Activated CD8-positive, alpha-beta memory T cell treated with anti-CD3 and anti-CD28 coated beads, Interleukin-2, amount 10 ng/mL, durations not matched to agents 7 days and 5 days (primary cell): ENCODE results near the gene MTHFD1L. TPM values are rescaled to one million over a fixed set of nuclear protein-coding genes. Genes with fewer than 3 reads are reported as not detected.

ENCODE experiments used
- ATAC-seq: fragments of 150-1000 bp; cut with Tn5 transposase; one replicate; pipeline ENCODE4 v1.10.0; 2021; ENCODE audit warnings: moderate library complexity
- CTCF ChIA-PET: fragments of 350-600 bp; sonication (Branson Sonifier 250); formaldehyde crosslinking; loops from one replicate; lab custom pipeline; 2021; ENCODE audit warnings: antibody characterized with exemption; lab: Charles Lee
- DNase-seq: peaks from one replicate; pipeline ENCODE4 v3.0.0-alpha.2; 2020
- H3K27ac Mint-ChIP-seq: one replicate; pipeline ENCODE4 v1.8.0; 2021; ENCODE audit warnings: mild to moderate bottlenecking, mixed read lengths
- H3K27me3 Mint-ChIP-seq: one replicate; pipeline ENCODE4 v1.8.0; 2021; ENCODE audit warnings: mixed read lengths
- H3K36me3 Mint-ChIP-seq: one replicate; pipeline ENCODE4 v1.8.0; 2021; ENCODE audit warnings: mild to moderate bottlenecking, mixed read lengths
- H3K4me1 Mint-ChIP-seq: one replicate; pipeline ENCODE4 v1.8.0; 2021; ENCODE audit warnings: mixed read lengths
- H3K4me3 Mint-ChIP-seq: one replicate; pipeline ENCODE4 v1.8.0; 2021; ENCODE audit warnings: mild to moderate bottlenecking, moderate library complexity, mixed read lengths
- H3K9me3 Mint-ChIP-seq: one replicate; pipeline ENCODE4 v1.8.0; 2022; ENCODE audit warnings: low read depth, mixed read lengths
- total RNA-seq, 2 experiments: library from RNA; stranded (reverse); gene quantifications; one replicate each; pipeline ENCODE4 v1.2.3, GENCODE V29; 2021

The MTHFD1L gene
- total RNA-seq, 2 experiments from 2014 or later: 54.1 to 82.8 TPM

DNA sequence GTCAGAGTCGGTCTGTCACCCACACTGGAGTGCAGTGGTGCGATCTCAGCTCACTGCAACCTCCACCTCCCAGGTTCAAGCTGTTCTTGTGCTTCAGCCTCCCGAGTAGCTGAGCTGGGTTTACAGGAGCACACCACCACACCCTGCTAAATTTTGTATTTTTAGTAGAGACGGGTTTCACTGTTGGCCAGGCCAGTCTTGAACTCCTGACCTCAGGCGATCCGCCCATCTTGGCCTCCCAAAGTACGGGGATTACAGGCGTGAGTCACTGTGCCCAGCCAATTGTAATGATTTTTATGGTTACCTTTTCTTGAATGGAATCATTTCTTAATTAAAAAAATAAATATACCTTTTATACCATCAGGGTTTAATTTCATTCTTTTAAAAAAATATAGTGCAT, 105.7 kb downstream of the MTHFD1L start:
- peaks cover 45% of the 10 kb centered on the region for H3K36me3 Mint-ChIP-seq

GRCh38 chr6:150975136-150975535, 109.6 kb downstream of the MTHFD1L start:
- H3K27me3 Mint-ChIP-seq: no peaks in the 10 kb centered on the region
- no peak for ATAC-seq
- no peaks in the 10 kb centered on the region for H3K9me3 Mint-ChIP-seq
- CTCF ChIA-PET: no interaction called here
- H3K4me1 Mint-ChIP-seq: no peaks in the 10 kb centered on the region
- H3K36me3 Mint-ChIP-seq: peaks cover 38% of the 10 kb centered on the region
- DNase-seq: no peak
- H3K27ac Mint-ChIP-seq: no peak overlapping the region
- H3K4me3 Mint-ChIP-seq: no peak overlapping the region

More for the DNA sequence above, 105.7 kb downstream of the MTHFD1L start:
- DNase-seq (no peak), ATAC-seq (no peak)
- H3K27me3 Mint-ChIP-seq: no peaks in the 10 kb centered on the region
- CTCF ChIA-PET: no interaction called here
- no peaks in the 10 kb centered on the region for H3K9me3 Mint-ChIP-seq
- no peaks in the 10 kb centered on the region for H3K4me1 Mint-ChIP-seq
- H3K27ac Mint-ChIP-seq: no peak overlapping the region
- no peak overlapping the region for H3K4me3 Mint-ChIP-seq

- no peaks in the 10 kb centered on the region for H3K27me3 Mint-ChIP-seq
- DNase-seq (no peak), ATAC-seq (no peak)
- H3K27ac Mint-ChIP-seq: no peak overlapping the region
- no peak overlapping the region for H3K4me3 Mint-ChIP-seq
- no peaks in the 10 kb centered on the region for H3K4me1 Mint-ChIP-seq
- no peaks in the 10 kb centered on the region for H3K9me3 Mint-ChIP-seq
- peaks cover 34% of the 10 kb centered on the region for H3K36me3 Mint-ChIP-seq
- CTCF ChIA-PET: no interaction called here
Observed at GRCh38 chr6:150977281-150977680, 111.8 kb downstream of the MTHFD1L start.

DNA sequence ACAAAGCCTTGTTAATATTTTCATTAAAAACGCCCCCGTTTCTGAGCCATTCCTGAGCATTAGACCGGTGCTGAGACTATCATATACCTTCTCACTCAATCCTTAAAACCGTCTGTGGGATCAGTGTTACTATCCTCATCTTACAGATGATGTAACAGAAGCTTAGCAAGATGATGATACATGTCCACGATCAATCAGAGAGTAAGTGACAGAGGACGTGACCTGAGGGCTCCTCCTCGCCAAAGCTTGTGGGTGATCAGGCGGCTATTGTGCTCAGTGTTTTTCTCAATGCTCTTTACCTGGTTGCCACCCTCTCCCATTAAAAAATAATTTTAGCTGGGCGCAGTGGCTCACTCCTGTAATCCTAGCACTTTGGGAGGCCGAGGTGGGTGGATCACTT, 113.1 kb downstream of the MTHFD1L start:
- Mint-ChIP-seq H3K4me3 (no peak overlapping the region), H3K36me3 (peaks cover 32% of the 10 kb centered on the region), H3K27me3 (no peaks in the 10 kb centered on the region), H3K4me1 (no peaks in the 10 kb centered on the region), H3K27ac (no peak overlapping the region), H3K9me3 (no peaks in the 10 kb centered on the region)
- no peak for ATAC-seq
- DNase-seq: no peak
- CTCF ChIA-PET: interaction anchor here (1.3 kb wide), 1 partner anchor 36 kb away, joined by 5 read pairs; no protein-coding TSS in a partner anchor

DNA sequence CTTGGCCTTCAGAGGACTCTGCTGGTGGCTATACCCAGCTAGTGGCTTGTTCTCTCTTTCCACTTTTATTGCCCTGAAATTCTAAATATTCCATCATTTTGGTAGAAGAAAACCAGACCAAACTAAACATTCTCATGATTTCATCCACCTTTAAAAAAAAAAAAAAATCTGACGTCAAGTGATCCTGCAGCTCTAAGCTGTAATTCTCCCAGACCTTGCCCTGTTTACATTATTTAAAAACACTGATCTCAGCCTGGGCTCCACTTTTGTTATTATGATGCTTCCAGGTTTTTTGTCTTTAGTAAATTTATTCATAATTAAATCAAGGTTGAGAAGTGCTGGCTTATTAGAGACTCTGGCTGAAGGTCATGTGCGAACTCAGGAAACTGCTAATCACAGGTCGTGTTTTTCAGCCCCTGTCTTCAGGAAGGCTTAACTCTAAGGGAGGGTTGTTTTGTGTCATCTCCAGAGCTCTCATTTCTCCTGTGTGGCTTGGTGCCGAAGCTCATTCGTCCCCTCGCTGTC, 114.4 kb downstream of the MTHFD1L start:
- DNase-seq (no peak), ATAC-seq (no peak)
- Mint-ChIP-seq H3K27me3 (no peaks in the 10 kb centered on the region), H3K9me3 (no peaks in the 10 kb centered on the region), H3K36me3 (peaks cover 25% of the 10 kb centered on the region), H3K27ac (no peak overlapping the region), H3K4me1 (no peaks in the 10 kb centered on the region), H3K4me3 (no peak overlapping the region)
- CTCF ChIA-PET: interaction anchor here (0.8 to 1.1 kb wide), 2 partner anchors 35 to 352 kb away, joined by 3 read pairs; no protein-coding TSS in a partner anchor

- no peaks in the 10 kb centered on the region for H3K4me1 Mint-ChIP-seq
- DNase-seq (no peak), ATAC-seq (no peak)
- CTCF ChIA-PET: no interaction called here
- H3K9me3 Mint-ChIP-seq: no peaks in the 10 kb centered on the region
- H3K36me3 Mint-ChIP-seq: peaks cover 20% of the 10 kb centered on the region
- H3K27me3 Mint-ChIP-seq: no peaks in the 10 kb centered on the region
- no peak overlapping the region for H3K27ac Mint-ChIP-seq
- H3K4me3 Mint-ChIP-seq: no peak overlapping the region
Observed at GRCh38 chr6:150981095-150981494, 115.6 kb downstream of the MTHFD1L start.

DNA sequence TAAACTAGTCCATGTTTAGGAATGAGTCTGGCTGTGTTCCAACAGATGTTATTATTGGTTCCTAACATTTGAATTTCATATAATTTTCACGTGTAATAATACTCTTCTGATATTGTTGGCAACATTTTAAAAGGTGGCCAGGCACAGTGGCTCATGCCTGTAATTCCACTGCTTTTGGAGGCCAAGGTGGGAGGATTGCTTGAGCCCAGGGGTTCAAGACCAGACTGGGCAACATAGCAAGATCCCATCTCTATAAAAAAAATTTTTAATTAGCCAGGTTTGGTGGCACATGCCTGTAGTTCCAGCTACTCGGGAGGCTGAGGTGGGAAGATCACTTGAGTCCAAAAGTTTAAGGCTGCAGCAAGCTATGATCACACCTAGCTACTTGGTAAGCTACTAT, 116.2 kb downstream of the MTHFD1L start:
- no peaks in the 10 kb centered on the region for H3K4me1 Mint-ChIP-seq

GRCh38 chr6:150987371-150987828, 121.9 kb downstream of the MTHFD1L start:
- Mint-ChIP-seq H3K4me3 (peak overlapping the region; percentile 44), H3K4me1 (peaks cover 17% of the 10 kb centered on the region), H3K27me3 (no peaks in the 10 kb centered on the region), H3K9me3 (no peaks in the 10 kb centered on the region), H3K36me3 (peaks cover 23% of the 10 kb centered on the region), H3K27ac (peak overlapping the region; percentile 96)
- CTCF ChIA-PET: interaction anchor here (1.0 to 1.9 kb wide), 9 partner anchors 12 to 348 kb away, joined by 3 to 7 read pairs (median 4); no protein-coding TSS in a partner anchor
- peak; percentile 82 for DNase-seq
- peak; percentile 96 for ATAC-seq

More for the DNA sequence above, 116.2 kb downstream of the MTHFD1L start:
- Mint-ChIP-seq H3K27ac (no peak overlapping the region), H3K9me3 (no peaks in the 10 kb centered on the region), H3K36me3 (peaks cover 15% of the 10 kb centered on the region), H3K27me3 (no peaks in the 10 kb centered on the region), H3K4me3 (no peak overlapping the region)
- CTCF ChIA-PET: no interaction called here
- no peak for ATAC-seq
- no peak for DNase-seq

- Mint-ChIP-seq H3K27me3 (no peaks in the 10 kb centered on the region), H3K4me1 (peaks cover 18% of the 10 kb centered on the region), H3K27ac (peak overlapping the region; percentile 96), H3K4me3 (peak overlapping the region; percentile 44), H3K9me3 (no peaks in the 10 kb centered on the region), H3K36me3 (peaks cover 27% of the 10 kb centered on the region)
- DNase-seq (no peak), ATAC-seq (no peak)
- CTCF ChIA-PET: interaction anchor here (1.0 to 1.9 kb wide), 9 partner anchors 11 to 347 kb away, joined by 3 to 7 read pairs (median 4); no protein-coding TSS in a partner anchor
Observed at GRCh38 chr6:150987855-150988464, 122.5 kb downstream of the MTHFD1L start.

DNA sequence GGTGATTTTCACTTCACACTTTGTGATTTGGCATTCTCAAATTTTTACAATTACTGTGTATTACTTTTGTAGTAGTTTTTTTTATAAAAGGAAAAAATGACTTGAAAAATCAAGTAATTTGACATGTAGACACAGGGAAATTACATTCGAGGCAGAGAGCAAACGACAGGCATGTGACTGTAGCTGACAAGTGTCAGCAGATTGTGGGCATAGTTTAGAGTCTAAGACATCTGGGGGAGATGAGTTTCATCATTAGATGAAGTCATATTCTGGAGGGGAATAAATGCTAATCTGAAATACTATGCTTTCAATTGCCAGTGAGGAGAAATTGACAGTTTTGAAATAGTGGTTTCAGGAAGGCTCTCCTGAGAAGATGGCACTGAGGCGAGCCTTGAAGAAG, 126.0 kb downstream of the MTHFD1L start:
- H3K36me3 Mint-ChIP-seq: peaks cover 40% of the 10 kb centered on the region
- DNase-seq: no peak
- no peak overlapping the region for H3K4me3 Mint-ChIP-seq
- CTCF ChIA-PET: no interaction called here
- peaks cover 20% of the 10 kb centered on the region for H3K4me1 Mint-ChIP-seq
- H3K27me3 Mint-ChIP-seq: no peaks in the 10 kb centered on the region
- peaks cover 4% of the 10 kb centered on the region for H3K9me3 Mint-ChIP-seq
- ATAC-seq: no peak
- H3K27ac Mint-ChIP-seq: no peak overlapping the region

DNA sequence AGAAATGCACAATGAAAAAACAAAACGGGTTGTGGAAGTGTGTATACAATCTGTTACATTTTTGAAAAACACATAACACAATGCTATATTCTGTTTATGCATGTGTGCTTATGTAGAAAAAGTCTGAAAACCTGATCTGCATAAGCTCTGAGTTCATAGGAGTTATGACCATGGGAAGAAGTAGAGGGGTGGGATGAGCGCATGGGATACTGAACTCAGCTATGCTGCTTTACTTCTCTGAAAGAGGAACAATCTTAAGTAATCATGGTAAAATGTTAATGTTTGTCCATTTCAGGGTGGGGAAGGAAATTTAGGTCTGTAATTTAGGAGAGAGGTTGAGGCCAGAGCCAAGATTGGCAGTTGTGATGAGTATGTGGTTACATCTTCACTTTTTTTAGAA, 126.8 kb downstream of the MTHFD1L start:
- CTCF ChIA-PET: no interaction called here
- ATAC-seq (no peak), DNase-seq (no peak)
- H3K27me3 Mint-ChIP-seq: no peaks in the 10 kb centered on the region
- peaks cover 17% of the 10 kb centered on the region for H3K4me1 Mint-ChIP-seq
- peaks cover 44% of the 10 kb centered on the region for H3K36me3 Mint-ChIP-seq
- H3K9me3 Mint-ChIP-seq: peaks cover 4% of the 10 kb centered on the region
- H3K27ac Mint-ChIP-seq: no peak overlapping the region
- no peak overlapping the region for H3K4me3 Mint-ChIP-seq

DNA sequence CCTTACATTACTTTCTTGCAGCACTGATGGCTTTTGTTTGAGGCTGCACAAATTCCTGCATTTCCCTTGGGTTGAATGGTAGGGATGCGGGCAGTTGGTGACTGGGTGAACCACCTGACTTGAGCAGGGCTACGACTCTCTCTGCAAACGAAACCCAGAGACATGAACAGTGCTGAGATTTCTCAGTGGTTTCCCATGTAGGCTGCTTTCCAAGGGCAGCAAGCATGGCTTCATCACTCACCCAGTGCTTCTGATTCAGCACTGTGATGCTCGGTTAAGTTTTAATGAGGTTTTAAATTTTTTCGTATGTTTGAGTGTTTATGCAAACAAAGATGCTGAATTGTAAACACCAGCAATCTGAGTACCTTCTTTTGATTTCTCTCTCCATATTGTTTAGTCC, 127.2 kb downstream of the MTHFD1L start:
- H3K27ac Mint-ChIP-seq: no peak overlapping the region
- DNase-seq: no peak
- H3K4me1 Mint-ChIP-seq: peaks cover 13% of the 10 kb centered on the region
- no peak for ATAC-seq
- CTCF ChIA-PET: no interaction called here
- H3K27me3 Mint-ChIP-seq: no peaks in the 10 kb centered on the region
- peaks cover 4% of the 10 kb centered on the region for H3K9me3 Mint-ChIP-seq
- H3K36me3 Mint-ChIP-seq: peaks cover 44% of the 10 kb centered on the region
- H3K4me3 Mint-ChIP-seq: no peak overlapping the region

- no peak overlapping the region for H3K4me3 Mint-ChIP-seq
- CTCF ChIA-PET: interaction anchor here (1.2 kb wide), 1 partner anchor 100 kb away, joined by 3 read pairs; no protein-coding TSS in a partner anchor
- ATAC-seq (no peak), DNase-seq (no peak)
- peaks cover 4% of the 10 kb centered on the region for H3K9me3 Mint-ChIP-seq
- H3K4me1 Mint-ChIP-seq: peaks cover 8% of the 10 kb centered on the region
- H3K36me3 Mint-ChIP-seq: peaks cover 44% of the 10 kb centered on the region
- no peaks in the 10 kb centered on the region for H3K27me3 Mint-ChIP-seq
- H3K27ac Mint-ChIP-seq: no peak overlapping the region
Observed at GRCh38 chr6:150993253-150993652, 127.8 kb downstream of the MTHFD1L start.

GRCh38 chr6:150994026-150994425, 128.5 kb downstream of the MTHFD1L start:
- Mint-ChIP-seq H3K27me3 (no peaks in the 10 kb centered on the region), H3K27ac (no peak overlapping the region), H3K4me3 (no peak overlapping the region), H3K9me3 (peaks cover 4% of the 10 kb centered on the region), H3K4me1 (peaks cover 7% of the 10 kb centered on the region), H3K36me3 (peaks cover 43% of the 10 kb centered on the region)
- DNase-seq: no peak
- CTCF ChIA-PET: interaction anchor here (1.2 kb wide), 1 partner anchor 101 kb away, joined by 3 read pairs; no protein-coding TSS in a partner anchor
- ATAC-seq: no peak
